ENCODE data around the gene SORBS1. TPM values are rescaled to one million over a fixed set of nuclear protein-coding genes. Genes with fewer than 3 reads are reported as not detected.

Gene SORBS1
- total and polyA plus RNA-seq, 12 donors = 140 to 1,253 (median 1,042) TPM

DNA sequence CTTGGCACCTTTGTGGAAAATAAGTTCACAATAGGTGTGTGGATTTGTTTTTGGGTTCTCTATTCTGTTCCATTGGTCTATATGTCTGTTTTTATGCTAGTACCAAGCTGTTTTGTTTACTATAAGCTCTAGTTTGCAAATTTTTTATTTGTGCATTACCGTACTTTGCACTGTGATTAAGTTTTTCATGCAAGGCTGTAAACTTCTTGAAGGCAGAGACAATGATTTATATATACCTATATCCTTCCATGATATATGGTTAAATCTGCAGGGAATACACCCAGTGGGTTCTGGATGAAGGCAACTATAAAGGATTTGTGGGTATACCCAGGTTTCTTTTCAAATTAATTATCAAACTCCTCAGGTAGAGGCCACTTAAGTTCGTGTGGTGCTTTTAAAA, 178.6 kb downstream of the SORBS1 start:
- no peak for TF ChIP-seq CTCF (IDR thresholded peaks at IDR 0.05)
- Histone ChIP-seq H3K36me3 (peaks cover 0 to 93% (median 51%) of the 10 kb centered on the region in 9 donors), H3K9me3 (no peaks in the 10 kb centered on the region), H3K4me3 (no peak overlapping the region), H3K27ac (peak overlapping the region in 3 of 10 donors; percentile 19 to 57 (median 26)), H3K4me1 (peaks cover 8 to 69% (median 29%) of the 10 kb centered on the region in 9 donors), H3K27me3 (no peaks in the 10 kb centered on the region)
- no peak for ATAC-seq
- no peak for DNase-seq
- intact Hi-C loops (cut with DNase I) = loop anchor here in 1 of 10 donors (5.0 kb wide), 1 partner anchor 220 kb away; no protein-coding TSS in a partner anchor
- 88 to 90% methylated on average over 2 of the region's 2 CpGs for WGBS, 2 donors

- Histone ChIP-seq H3K9me3 (no peaks in the 10 kb centered on the region), H3K4me1 (peaks cover 8 to 69% (median 34%) of the 10 kb centered on the region in 9 donors), H3K27ac (peak overlapping the region in 4 of 10 donors; percentile 15 to 57 (median 34)), H3K27me3 (no peaks in the 10 kb centered on the region), H3K36me3 (peaks cover 0 to 91% (median 51%) of the 10 kb centered on the region in 9 donors), H3K4me3 (no peak overlapping the region)
- ATAC-seq = peak in 1 of 8 donors; percentile 10
- TF ChIP-seq CTCF (IDR thresholded peaks at IDR 0.05) = no peak
- intact Hi-C loops (cut with DNase I) = loop anchor here in 1 of 10 donors (5.0 kb wide), 1 partner anchor 220 kb away; no protein-coding TSS in a partner anchor
- no peak for DNase-seq
Observed at GRCh38 chr10:95382174-95382573, 179.0 kb downstream of the SORBS1 start.

DNA sequence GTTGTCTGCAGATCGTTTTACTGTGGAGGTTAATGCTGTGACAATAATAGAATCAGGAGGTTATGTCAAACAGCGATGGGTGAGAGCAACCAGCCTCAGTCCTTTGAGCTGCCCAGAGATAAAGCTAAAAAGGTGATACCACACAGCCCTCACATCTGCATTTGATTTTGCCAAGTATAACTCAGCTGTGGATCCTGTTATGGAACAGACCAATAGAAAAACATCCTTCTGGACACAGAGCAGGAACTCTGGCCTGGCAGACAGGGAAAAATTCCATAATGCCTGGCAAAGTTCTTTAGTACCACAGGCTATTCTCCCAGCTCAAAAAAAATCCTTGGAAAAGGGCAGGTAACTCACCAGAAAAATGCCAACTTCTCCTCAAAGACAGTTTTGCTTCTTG, 183.2 kb downstream of the SORBS1 start:
- peak in 1 of 2 donors; percentile 24 for DNase-seq

DNA sequence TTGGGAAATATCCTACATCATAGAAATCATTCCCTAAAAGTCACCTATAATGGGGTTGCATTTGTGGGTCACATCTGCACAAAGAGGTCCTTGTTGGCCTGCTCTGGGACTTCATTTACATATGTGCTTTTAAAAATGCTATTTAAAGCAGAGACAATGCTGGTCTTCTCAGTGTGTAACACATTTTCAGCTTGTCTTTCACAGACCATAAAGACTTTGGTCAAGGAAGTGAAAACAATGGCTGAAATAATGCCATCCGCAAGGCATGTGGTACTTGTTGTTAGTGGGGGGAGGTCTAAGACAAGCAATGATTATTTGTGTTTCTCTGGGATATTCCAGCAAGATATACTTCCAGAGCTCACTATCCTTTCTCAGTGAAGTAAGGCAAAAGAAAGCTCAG, 185.8 kb downstream of the SORBS1 start:
- intact Hi-C loops (cut with DNase I) = loop anchor here in 8 of 10 donors (1.0 to 10.0 kb wide), 7 partner anchors 42 to 226 kb away; no protein-coding TSS in a partner anchor
- no peak for TF ChIP-seq CTCF (IDR thresholded peaks at IDR 0.05)
- Histone ChIP-seq H3K4me1 (peaks cover 19 to 58% (median 37%) of the 10 kb centered on the region in 9 donors), H3K27me3 (no peaks in the 10 kb centered on the region), H3K27ac (peak overlapping the region in 5 of 10 donors; percentile 4 to 72 (median 17)), H3K4me3 (no peak overlapping the region), H3K9me3 (no peaks in the 10 kb centered on the region), H3K36me3 (peaks cover 0 to 88% (median 28%) of the 10 kb centered on the region in 9 donors)
- WGBS, 2 donors = 50 to 72% methylated on average over 1 of the region's 1 CpG
- no peak for DNase-seq
- no peak for ATAC-seq

More for the DNA sequence above, 183.2 kb downstream of the SORBS1 start:
- Histone ChIP-seq H3K36me3 (peaks cover 0 to 88% (median 35%) of the 10 kb centered on the region in 9 donors), H3K4me1 (peaks cover 19 to 65% (median 37%) of the 10 kb centered on the region in 9 donors), H3K4me3 (no peak overlapping the region), H3K27ac (peak overlapping the region; percentile 30 to 76 (median 66)), H3K9me3 (no peaks in the 10 kb centered on the region), H3K27me3 (no peaks in the 10 kb centered on the region)
- intact Hi-C loops (cut with DNase I) = loop anchor here in 8 of 10 donors (5.0 to 10.0 kb wide), 5 partner anchors 39 to 54 kb away; no protein-coding TSS in a partner anchor
- no peak for TF ChIP-seq CTCF (IDR thresholded peaks at IDR 0.05)
- WGBS, 2 donors = 8 to 20% methylated on average over 2 of the region's 2 CpGs
- peak; percentile 54 to 82 (median 72) for ATAC-seq
